IMR-90 (cell line): Measurements from ENCODE around the gene TSPAN31. TPM values are rescaled to one million over a fixed set of nuclear protein-coding genes. Genes with fewer than 3 reads are reported as not detected.
A peak's percentile ranks its signal among the peaks of the same experiment; 100 is the strongest.

ENCODE experiments used
- ATAC-seq: fragments of 200-7000 bp; cut with Tn5 transposase; 2 replicates; pipeline ENCODE4 v1.9.1; 2020; ENCODE audit warnings: low read depth, mild to moderate bottlenecking, moderate library complexity
- BruUV-seq: library from RNA; stranded (reverse); fragments of 400-500 nt; replicated peaks from 2 replicates; lab custom pipeline; 2021; lab: Mats Ljungman, UMichigan
- CTCF ChIA-PET: fragments of 300-600 bp; formaldehyde crosslinking; extraction: SDS; loops from one replicate; lab custom pipeline; 2021; ENCODE audit warnings: antibody characterized with exemption; lab: Yijun Ruan, JAX
- POLR2A ChIA-PET: fragments of 300-600 bp; sonication (Branson Sonifier 250); formaldehyde crosslinking; loops from one replicate; lab custom pipeline; 2022; ENCODE audit warnings: antibody characterized with exemption; ENCODE audit not compliant: unreplicated experiment; lab: Charles Lee
- DNase-seq: peaks from one replicate; pipeline ENCODE4 v3.0.0; 2013
- H2AFZ ChIP-seq: replicated peaks from 2 replicates; pipeline ENCODE3; 2013; ENCODE audit warnings: low read length, mild to moderate bottlenecking; ENCODE audit not compliant: poor library complexity
- H2AK5ac ChIP-seq: 2 replicates; pipeline ENCODE4 v1.6.1; 2013; ENCODE audit warnings: low read depth, low read length, inconsistent platforms
- H2AK9ac ChIP-seq: replicated peaks from 2 replicates; pipeline ENCODE3; 2013; ENCODE audit warnings: mild to moderate bottlenecking, low read depth, low read length, moderate library complexity; ENCODE audit not compliant: poor library complexity
- H2BK120ac ChIP-seq: 2 replicates; pipeline ENCODE4 v1.6.1; 2013; ENCODE audit warnings: low read depth, low read length, inconsistent platforms
- H2BK15ac ChIP-seq: 3 replicates; pipeline ENCODE4 v1.6.1; 2013; ENCODE audit warnings: low read depth, low read length, inconsistent platforms
- H2BK20ac ChIP-seq: 2 replicates; pipeline ENCODE4 v1.6.1; 2013; ENCODE audit warnings: low read depth, mild to moderate bottlenecking, inconsistent platforms, low read length, moderate library complexity
- H2BK5ac ChIP-seq: 2 replicates; pipeline ENCODE4 v1.6.1; 2013; ENCODE audit warnings: mild to moderate bottlenecking, low read depth, low read length, inconsistent platforms; ENCODE audit not compliant: poor library complexity, severe bottlenecking
- H3K14ac ChIP-seq: replicated peaks from 2 replicates; pipeline ENCODE4 v1.6.1; 2013; ENCODE audit warnings: low read depth, low read length, inconsistent platforms
- H3K18ac ChIP-seq: 2 replicates; pipeline ENCODE4 v1.6.1; 2013; ENCODE audit warnings: low read depth, low read length, control low read depth
- H3K23ac ChIP-seq: 2 replicates; pipeline ENCODE4 v1.6.1; 2013; ENCODE audit warnings: low read depth, low read length, inconsistent platforms
- H3K27ac ChIP-seq: 2 replicates; pipeline ENCODE4 v1.5.1; 2013; ENCODE audit warnings: mild to moderate bottlenecking, control low read depth, low read length; ENCODE audit not compliant: insufficient read depth
- H3K27me3 ChIP-seq: 2 replicates; pipeline ENCODE4 v1.6.1; 2013; ENCODE audit warnings: low read length; ENCODE audit not compliant: control insufficient read depth, insufficient read depth
- H3K36me3 ChIP-seq: 2 replicates; pipeline ENCODE4 v1.6.1; 2013; ENCODE audit warnings: low read length, mixed read lengths; ENCODE audit not compliant: control insufficient read depth, insufficient read depth
- H3K4ac ChIP-seq: 2 replicates; pipeline ENCODE4 v1.6.1; 2013; ENCODE audit warnings: low read depth, low read length, inconsistent platforms
- H3K4me1 ChIP-seq: 2 replicates; pipeline ENCODE4 v1.6.1; 2013; ENCODE audit warnings: low read length, mixed read lengths; ENCODE audit not compliant: control insufficient read depth, insufficient read depth
- H3K4me2 ChIP-seq: 2 replicates; pipeline ENCODE4 v1.6.1; 2013; ENCODE audit warnings: low read depth, mild to moderate bottlenecking, control low read depth, low read length, moderate library complexity
- H3K4me3 ChIP-seq: 2 replicates; pipeline ENCODE4 v1.5.1; 2013; ENCODE audit warnings: low read depth, mild to moderate bottlenecking, control low read depth, low read length, moderate library complexity; ENCODE audit not compliant: insufficient read depth
- H3K56ac ChIP-seq: 2 replicates; pipeline ENCODE4 v1.6.1; 2013; ENCODE audit warnings: low read length, inconsistent platforms; ENCODE audit not compliant: insufficient read depth; ENCODE audit errors: extremely low read depth
- H3K79me1 ChIP-seq, 2 experiments: 2 replicates each; pipeline ENCODE4 v1.6.1; 2013; ENCODE audit warnings: low read length in 2 of 2, inconsistent platforms in 1 of 2, low read depth in 1 of 2
- H3K9ac ChIP-seq: 2 replicates; pipeline ENCODE4 v1.6.1; 2013; ENCODE audit warnings: low read depth, low read length, control low read depth
- H3K9me1 ChIP-seq: 2 replicates; pipeline ENCODE4 v1.6.1; 2013; ENCODE audit warnings: low read length, inconsistent platforms; ENCODE audit not compliant: insufficient read depth
- H3K9me3 ChIP-seq: 2 replicates; pipeline ENCODE4 v1.6.1; 2013; ENCODE audit warnings: low read length; ENCODE audit not compliant: control insufficient read depth, insufficient read depth
- H4K20me1 ChIP-seq: 2 replicates; pipeline ENCODE4 v1.6.1; 2013; ENCODE audit warnings: low read length, inconsistent platforms; ENCODE audit not compliant: insufficient read depth
- H4K5ac ChIP-seq: 2 replicates; pipeline ENCODE4 v1.6.1; 2013; ENCODE audit warnings: mild to moderate bottlenecking, low read depth, low read length, control low read depth
- H4K8ac ChIP-seq, 2 experiments: 2 replicates each; pipeline ENCODE4 v1.6.1; 2013; ENCODE audit warnings: low read depth in 2 of 2, low read length in 2 of 2, control low read depth in 1 of 2, inconsistent platforms in 1 of 2
- H4K91ac ChIP-seq: 2 replicates; pipeline ENCODE4 v1.6.1; 2013; ENCODE audit warnings: low read depth, low read length, inconsistent platforms; ENCODE audit not compliant: insufficient read depth
- CHD1 ChIP-seq: IDR thresholded peaks from 2 replicates; pipeline ENCODE4 v1.6.1; 2012; ENCODE audit warnings: low read depth, low read length, improper control_type of control experiment
- ELK1 ChIP-seq: fragments of 150-350 bp; IDR thresholded peaks from 2 replicates; pipeline ENCODE4 v1.6.1; 2016; ENCODE audit warnings: low read depth, mild to moderate bottlenecking, low read length, moderate library complexity, borderline replicate concordance
- MXI1 ChIP-seq: IDR thresholded peaks from 2 replicates; pipeline ENCODE4 v1.6.1; 2012; ENCODE audit warnings: low read depth, mild to moderate bottlenecking, low read length, moderate library complexity, borderline replicate concordance
- NFE2L2 ChIP-seq: fragments of 150-350 bp; IDR thresholded peaks from 2 replicates; pipeline ENCODE4 v1.6.1; 2016; ENCODE audit warnings: low read depth, mild to moderate bottlenecking, low read length
- RAD21 ChIP-seq: IDR thresholded peaks from 2 replicates; pipeline ENCODE4 v1.6.1; 2012; ENCODE audit warnings: low read length, improper control_type of control experiment
- RCOR1 ChIP-seq: IDR thresholded peaks from 2 replicates; pipeline ENCODE4 v1.6.1; 2012; ENCODE audit warnings: mild to moderate bottlenecking, low read length, improper control_type of control experiment; ENCODE audit not compliant: insufficient replicate concordance
- WGBS, 2 experiments: methylation state at CpG; one replicate each; pipeline versions ENCODE4 v1.1.5 to v1.1.7; 2013; ENCODE audit warnings: missing lambda C conversion rate in 2 of 2; ENCODE audit not compliant: insufficient read length in 1 of 2; ENCODE audit errors: extremely low coverage in 2 of 2; 5-methylcytosine and 5-hydroxymethylcytosine counted together
- dilution Hi-C: fragments of 300-500 bp; cut with HindIII; formaldehyde crosslinking; loops from one replicate; pipeline ENCODE4 v1.14.3; 2018; ENCODE audit warnings: low sequenced_read_pairs; ENCODE audit not compliant: unreplicated experiment
- in situ Hi-C: fragments of 300-500 bp; cut with MboI; formaldehyde crosslinking; loops from 3 replicates; pipeline ENCODE4 v1.14.3; 2019; ENCODE audit warnings: low sequenced_read_pairs, inconsistent platforms, mixed read lengths
- intact Hi-C: fragments of 100-400 bp; cut with micrococcal nuclease; formaldehyde crosslinking; loops from 2 replicates; pipeline ENCODE4 v1.10.0; 2022
- polyA plus RNA-seq, 3 experiments: library from polyadenylated mRNA; depleted of rRNA; stranded (reverse); fragments of >200 nt; gene quantifications; 2 replicates each; pipeline ENCODE4 v1.2.3, GENCODE V29; 2012; ENCODE audit warnings: low replicate concordance in 1 of 3
- total RNA-seq: library from RNA; depleted of rRNA; stranded (reverse); fragments of >200 nt; gene quantifications from 2 replicates; pipeline ENCODE4 v1.2.3, GENCODE V29; 2012

TSPAN31 gene
- total and polyA plus RNA-seq, 2 of the 4 experiments (the other 2 are of a cell fraction) = 12.3 to 71.2 TPM

GRCh38 chr12:57795354-57795753 lies 50.5 kb downstream of the TSPAN31 start:
- Histone ChIP-seq H3K4me2 (no peak overlapping the region), H2BK5ac (no peak overlapping the region), H2AFZ (no peak overlapping the region), H2BK15ac (no peak overlapping the region), H3K56ac (no peak overlapping the region), H3K23ac (no peak overlapping the region), H4K5ac (no peak overlapping the region), H3K4me3 (no peak overlapping the region), H3K9me3 (no peaks in the 10 kb centered on the region), H3K9ac (no peak overlapping the region), H3K27ac (no peak overlapping the region), H2AK5ac (no peak overlapping the region), H3K4ac (no peak overlapping the region), H3K4me1 (peaks cover 2% of the 10 kb centered on the region; the same call in 1 of the 2 replicates), H3K14ac (no peak overlapping the region), H3K9me1 (no peaks in the 10 kb centered on the region), H4K91ac (no peak overlapping the region), H2AK9ac (no peak overlapping the region), H2BK120ac (no peak overlapping the region), H3K79me1 (peaks cover 21 to 23% of the 10 kb centered on the region in 2 experiments), H3K27me3 (no peaks in the 10 kb centered on the region), H4K20me1 (peaks cover 3% of the 10 kb centered on the region; the same call in 1 of the 2 replicates), H3K18ac (no peak overlapping the region), H3K36me3 (peaks cover 39% of the 10 kb centered on the region), H4K8ac (no peak overlapping the region), H2BK20ac (no peak overlapping the region)
- DNase-seq = peak; percentile 37
- intact Hi-C loops = no loop called here
- TF ChIP-seq CHD1 (no peak), RAD21 (no peak), NFE2L2 (no peak), ELK1 (no peak), RCOR1 (no peak), MXI1 (no peak)
- ChIA-PET CTCF (no interaction called here), POLR2A (interaction anchor here (0.6 kb wide), 1 partner anchor 71 kb away, joined by 4 read pairs; no protein-coding TSS in a partner anchor)
- dilution Hi-C loops = no loop called here
- no peak for ATAC-seq
- no TSS peak for BruUV-seq
- in situ Hi-C loops = no loop called here
- no CpG with 5 or more reads among the region's 6 CpGs for WGBS, 2 experiments
